ENCODE results near the gene PITPNC1. TPM values are rescaled to one million over a fixed set of nuclear protein-coding genes. Genes with fewer than 3 reads are reported as not detected.
A peak's percentile ranks its signal among the peaks of the same experiment; 100 is the strongest.

The PITPNC1 gene
- polyA plus RNA-seq, 1 of the 3 experiments (the other 2 are of a cell fraction) = 18.4 TPM

DNA sequence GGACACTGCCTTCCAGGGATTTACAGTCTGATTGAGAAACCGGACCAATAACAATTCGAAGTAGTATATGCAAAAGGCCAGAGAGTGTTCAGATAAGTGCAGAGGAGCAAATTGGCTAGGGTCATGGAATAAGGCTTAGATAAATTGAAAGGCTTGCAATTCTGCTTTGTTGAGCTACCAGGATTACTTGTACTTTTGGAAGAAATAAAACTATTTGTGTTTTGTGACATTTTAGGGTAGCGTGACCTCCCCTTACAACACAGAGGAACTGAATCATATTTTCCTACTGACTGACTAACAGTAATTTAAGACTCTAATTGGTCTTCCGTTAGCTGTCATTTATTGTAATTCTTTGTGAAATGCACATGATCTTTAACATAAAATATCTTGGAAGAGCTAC lies 104.7 kb downstream of the PITPNC1 start:
- DNase-seq = no peak
- no peak overlapping the region for H3K4me2 ChIP-seq
- no peak overlapping the region for H3K4me3 ChIP-seq (ENCODE audit: low read depth in 2 of 2, low read length in 1 of 2)
- 85% methylated on average over 4 of the region's 4 CpGs for WGBS (ENCODE audit: low lambda C conversion rate)
- peaks cover 21% of the 10 kb centered on the region; the same call in 1 of the 2 replicates for H3K79me2 ChIP-seq (ENCODE audit: insufficient read depth)
- no peaks in the 10 kb centered on the region for H3K9me2 ChIP-seq
- no peaks in the 10 kb centered on the region for H3K36me3 ChIP-seq (replicated peaks in 1 of 2; ENCODE audit: control insufficient read depth in 1 of 2, insufficient read depth in 2 of 2, low read length in 1 of 2)
- H3F3A ChIP-seq (replicated peaks; ENCODE audit: insufficient read depth) = peaks cover 5% of the 10 kb centered on the region
- H4K20me1 ChIP-seq (ENCODE audit: insufficient read depth) = no peaks in the 10 kb centered on the region
- no peaks in the 10 kb centered on the region for H3K9me3 ChIP-seq
- no peak overlapping the region for H3K9ac ChIP-seq
- TF ChIP-seq RXRA (IDR thresholded peaks at IDR 0.05; ENCODE audit: borderline replicate concordance, low read depth) = no peak
- no peak for TF ChIP-seq ZBTB33 (IDR thresholded peaks at IDR 0.05; ENCODE audit: borderline replicate concordance, low read depth)
- no peak for TF ChIP-seq RFX5 (IDR thresholded peaks at IDR 0.05; ENCODE audit: low read length)
- no peak for TF ChIP-seq USF1 (IDR thresholded peaks at IDR 0.05; ENCODE audit: borderline replicate concordance, low read depth)
- no peak for TF ChIP-seq ELF1 (IDR thresholded peaks at IDR 0.05)
- no peak for TF ChIP-seq EP300 (IDR thresholded peaks at IDR 0.05; ENCODE audit: borderline replicate concordance in 1 of 2, low read depth in 1 of 2, low read length in 1 of 2)
- no peak for TF ChIP-seq CHD2 (IDR thresholded peaks at IDR 0.05; ENCODE audit: low read length, partially characterized antibody)
- no peak for TF ChIP-seq FOSL2 (IDR thresholded peaks at IDR 0.05; ENCODE audit: borderline replicate concordance, low read depth)
- TF ChIP-seq MAX (IDR thresholded peaks at IDR 0.05; ENCODE audit: low read depth) = no peak
- TF ChIP-seq GABPA (IDR thresholded peaks at IDR 0.05; ENCODE audit: low read depth) = no peak
- no peak for TF ChIP-seq TCF12 (IDR thresholded peaks at IDR 0.05)
- TF ChIP-seq NRF1 (IDR thresholded peaks at IDR 0.05; ENCODE audit: low read depth, low read length) = no peak
- TF ChIP-seq FOXM1 (IDR thresholded peaks at IDR 0.05; ENCODE audit: low read depth) = no peak
- H3K4me1 ChIP-seq (ENCODE audit: control insufficient read depth in 1 of 2, insufficient read depth in 2 of 2, low read depth in 1 of 2, low read length in 1 of 2) = peaks cover 4 to 5% of the 10 kb centered on the region in 2 experiments; a peak in 2 of 4 replicates
- ChIA-PET CTCF (interaction anchor here (0.7 to 14.5 kb wide), 5 partner anchors 12 to 367 kb away, joined by 3 to 284 read pairs (median 7); partner anchors contain the start of gene PITPNC1), POLR2A (no interaction called here)
- peak overlapping the region in 1 of 2 experiments; percentile 5; a peak in 1 of 4 replicates for H3K27ac ChIP-seq (ENCODE audit: low read depth in 2 of 2, low read length in 1 of 2)
- H2AFZ ChIP-seq (ENCODE audit: low read depth) = no peak overlapping the region
- H3K27me3 ChIP-seq (ENCODE audit: insufficient read depth) = no peaks in the 10 kb centered on the region

DNA sequence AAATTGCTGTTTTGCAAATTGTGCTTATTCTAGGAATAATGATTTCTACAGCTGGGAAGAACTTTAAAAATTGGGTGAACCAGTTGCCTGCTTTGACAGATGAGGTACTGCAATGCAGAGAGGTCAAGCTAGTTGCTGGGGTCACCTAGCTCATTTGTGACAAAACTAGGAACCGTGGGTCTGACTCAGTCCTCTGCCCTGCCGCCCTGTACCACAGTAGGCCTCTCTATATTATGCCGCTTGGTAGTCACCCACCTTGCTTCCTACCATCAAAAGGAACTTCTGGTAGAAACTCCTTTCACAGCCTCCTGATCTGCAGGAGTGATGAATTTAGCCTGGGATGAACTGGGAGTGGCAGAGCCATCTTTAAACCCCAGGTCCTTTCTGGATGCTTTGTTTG lies 105.7 kb downstream of the PITPNC1 start:
- H3K27ac ChIP-seq (ENCODE audit: low read depth in 2 of 2, low read length in 1 of 2) = no peak overlapping the region; a peak in 1 of 4 replicates
- DNase-seq = no peak
- 94% methylated on average over 3 of the region's 3 CpGs for WGBS (ENCODE audit: low lambda C conversion rate)
- H3F3A ChIP-seq (replicated peaks; ENCODE audit: insufficient read depth) = peaks cover 5% of the 10 kb centered on the region
- H2AFZ ChIP-seq (ENCODE audit: low read depth) = no peak overlapping the region
- H3K4me1 ChIP-seq (ENCODE audit: control insufficient read depth in 1 of 2, insufficient read depth in 2 of 2, low read depth in 1 of 2, low read length in 1 of 2) = peaks cover 1 to 7% of the 10 kb centered on the region in 2 experiments; a peak in 2 of 4 replicates
- H3K36me3 ChIP-seq (replicated peaks in 1 of 2; ENCODE audit: control insufficient read depth in 1 of 2, insufficient read depth in 2 of 2, low read length in 1 of 2) = no peaks in the 10 kb centered on the region
- H3K9ac ChIP-seq = no peak overlapping the region
- no peak overlapping the region for H3K4me3 ChIP-seq (ENCODE audit: low read depth in 2 of 2, low read length in 1 of 2)
- no peaks in the 10 kb centered on the region for H4K20me1 ChIP-seq (ENCODE audit: insufficient read depth)
- peaks cover 13% of the 10 kb centered on the region; the same call in 1 of the 2 replicates for H3K79me2 ChIP-seq (ENCODE audit: insufficient read depth)
- H3K9me2 ChIP-seq = no peaks in the 10 kb centered on the region
- TF ChIP-seq EP300 (IDR thresholded peaks at IDR 0.05; ENCODE audit: borderline replicate concordance in 1 of 2, low read depth in 1 of 2, low read length in 1 of 2) = no peak
- TF ChIP-seq FOSL2 (IDR thresholded peaks at IDR 0.05; ENCODE audit: borderline replicate concordance, low read depth) = no peak
- no peak for TF ChIP-seq TEAD4 (IDR thresholded peaks at IDR 0.05; ENCODE audit: borderline replicate concordance, insufficient read depth)
- no peak for TF ChIP-seq USF1 (IDR thresholded peaks at IDR 0.05; ENCODE audit: borderline replicate concordance, low read depth)
- TF ChIP-seq, protein P1, sequence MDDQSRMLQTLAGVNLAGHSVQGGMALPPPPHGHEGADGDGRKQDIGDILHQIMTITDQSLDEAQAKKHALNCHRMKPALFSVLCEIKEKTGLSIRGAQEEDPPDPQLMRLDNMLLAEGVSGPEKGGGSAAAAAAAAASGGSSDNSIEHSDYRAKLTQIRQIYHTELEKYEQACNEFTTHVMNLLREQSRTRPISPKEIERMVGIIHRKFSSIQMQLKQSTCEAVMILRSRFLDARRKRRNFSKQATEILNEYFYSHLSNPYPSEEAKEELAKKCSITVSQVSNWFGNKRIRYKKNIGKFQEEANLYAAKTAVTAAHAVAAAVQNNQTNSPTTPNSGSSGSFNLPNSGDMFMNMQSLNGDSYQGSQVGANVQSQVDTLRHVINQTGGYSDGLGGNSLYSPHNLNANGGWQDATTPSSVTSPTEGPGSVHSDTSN (IDR thresholded peaks at IDR 0.05) = no peak
- no peak for TF ChIP-seq TAF1 (IDR thresholded peaks at IDR 0.05; ENCODE audit: borderline replicate concordance, low read depth, low read length)
- no peak for TF ChIP-seq RXRA (IDR thresholded peaks at IDR 0.05; ENCODE audit: borderline replicate concordance, low read depth)
- TF ChIP-seq TCF12 (IDR thresholded peaks at IDR 0.05) = no peak
- TF ChIP-seq NFIC (IDR thresholded peaks at IDR 0.05; ENCODE audit: borderline replicate concordance) = no peak
- TF ChIP-seq, protein P2, sequence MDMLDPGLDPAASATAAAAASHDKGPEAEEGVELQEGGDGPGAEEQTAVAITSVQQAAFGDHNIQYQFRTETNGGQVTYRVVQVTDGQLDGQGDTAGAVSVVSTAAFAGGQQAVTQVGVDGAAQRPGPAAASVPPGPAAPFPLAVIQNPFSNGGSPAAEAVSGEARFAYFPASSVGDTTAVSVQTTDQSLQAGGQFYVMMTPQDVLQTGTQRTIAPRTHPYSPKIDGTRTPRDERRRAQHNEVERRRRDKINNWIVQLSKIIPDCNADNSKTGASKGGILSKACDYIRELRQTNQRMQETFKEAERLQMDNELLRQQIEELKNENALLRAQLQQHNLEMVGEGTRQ (IDR thresholded peaks at IDR 0.05; ENCODE audit: borderline replicate concordance, low read depth, low read length) = no peak
- ChIA-PET CTCF (interaction anchor here (1.2 to 14.5 kb wide), 7 partner anchors 8 to 207 kb away, joined by 3 to 284 read pairs (median 7); partner anchors contain the start of gene PITPNC1), POLR2A (no interaction called here)
- H3K9me3 ChIP-seq = no peaks in the 10 kb centered on the region
- no peak overlapping the region for H3K4me2 ChIP-seq
- no peaks in the 10 kb centered on the region for H3K27me3 ChIP-seq (ENCODE audit: insufficient read depth)
